BJ (cell line): ENCODE results near the gene RNF34. TPM values are rescaled to one million over a fixed set of nuclear protein-coding genes. Genes with fewer than 3 reads are reported as not detected.

Experiments
- CTCF ChIA-PET: fragments of 350-600 bp; formaldehyde crosslinking; extraction: SDS; loops from one replicate; lab custom pipeline; 2021; ENCODE audit warnings: antibody characterized with exemption, inconsistent platforms; lab: Yijun Ruan, JAX
- POLR2A ChIA-PET: fragments of 300-600 bp; sonication (Branson Sonifier 250); formaldehyde crosslinking; extraction: SDS; loops from one replicate; lab custom pipeline; 2021; ENCODE audit warnings: antibody characterized with exemption; lab: Charles Lee
- DNase-seq: peaks from one replicate; pipeline ENCODE4 v3.0.0-alpha.2; 2011; ENCODE audit warnings: low read depth
- H3K27me3 ChIP-seq: 2 replicates; pipeline ENCODE4 v1.6.0; 2011; ENCODE audit warnings: low read length; ENCODE audit not compliant: control insufficient read depth, insufficient read depth
- H3K36me3 ChIP-seq: 2 replicates; pipeline ENCODE4 v1.5.1; 2011; ENCODE audit warnings: low read length; ENCODE audit not compliant: control insufficient read depth, insufficient read depth
- H3K4me3 ChIP-seq: 2 replicates; pipeline ENCODE4 v1.5.1; 2011; ENCODE audit warnings: low read depth, mild to moderate bottlenecking, control low read depth, low read length
- CTCF ChIP-seq: IDR thresholded peaks from 2 replicates; pipeline ENCODE4 v1.5.1; 2011; ENCODE audit warnings: low read depth, mild to moderate bottlenecking, control low read depth, inconsistent platforms, low read length, moderate library complexity; ENCODE audit not compliant: insufficient read depth
- polyA plus RNA-seq: library from polyadenylated mRNA; depleted of rRNA; stranded (reverse); fragments of >200 nt; gene quantifications from 2 replicates; pipeline ENCODE4 v1.2.3, GENCODE V29; 2011

Gene RNF34
- polyA plus RNA-seq, 1 experiment: 80.3 TPM

GRCh38 chr12:121453629-121454028 is 53.7 kb downstream of the RNF34 start:
- CTCF ChIA-PET: interaction anchor here (1.0 to 5.5 kb wide), 2 partner anchors 10 to 119 kb away, joined by 3 to 24 read pairs; no protein-coding TSS in a partner anchor
- Histone ChIP-seq H3K36me3 (peaks cover 2% of the 10 kb centered on the region; the same call in 1 of the 2 replicates), H3K4me3 (no peak overlapping the region), H3K27me3 (no peaks in the 10 kb centered on the region)
- no peak for DNase-seq
- TF ChIP-seq CTCF: no peak
- POLR2A ChIA-PET: no interaction called here

DNA sequence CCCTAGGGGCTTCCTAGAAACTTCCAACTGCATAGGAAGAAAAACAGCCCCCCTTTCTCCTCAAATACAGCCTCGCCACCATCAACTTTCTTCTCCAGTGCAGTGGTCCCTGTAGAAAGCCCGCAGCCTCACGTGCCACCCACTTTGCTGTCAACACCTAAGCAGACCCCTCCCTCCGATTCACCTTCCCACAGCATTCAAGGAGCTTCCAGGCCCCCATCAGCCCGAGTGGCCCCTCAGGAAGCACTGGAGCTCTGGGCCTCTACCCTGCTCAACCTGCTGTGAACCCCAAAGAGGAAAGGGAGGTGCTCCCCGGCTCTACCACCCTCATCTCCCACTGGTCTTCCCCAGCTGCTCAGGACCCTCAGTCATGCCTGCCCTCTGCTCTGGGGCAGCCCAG is 55.0 kb downstream of the RNF34 start:
- Histone ChIP-seq H3K4me3 (no peak overlapping the region), H3K36me3 (no peaks in the 10 kb centered on the region), H3K27me3 (no peaks in the 10 kb centered on the region)
- TF ChIP-seq CTCF: no peak
- no peak for DNase-seq
- POLR2A ChIA-PET: interaction anchor here (0.7 kb wide), 1 partner anchor 8 kb away, joined by 6 read pairs; no protein-coding TSS in a partner anchor
- CTCF ChIA-PET: interaction anchor here (1.5 to 5.5 kb wide), 2 partner anchors 11 to 122 kb away, joined by 3 to 24 read pairs; no protein-coding TSS in a partner anchor

DNA sequence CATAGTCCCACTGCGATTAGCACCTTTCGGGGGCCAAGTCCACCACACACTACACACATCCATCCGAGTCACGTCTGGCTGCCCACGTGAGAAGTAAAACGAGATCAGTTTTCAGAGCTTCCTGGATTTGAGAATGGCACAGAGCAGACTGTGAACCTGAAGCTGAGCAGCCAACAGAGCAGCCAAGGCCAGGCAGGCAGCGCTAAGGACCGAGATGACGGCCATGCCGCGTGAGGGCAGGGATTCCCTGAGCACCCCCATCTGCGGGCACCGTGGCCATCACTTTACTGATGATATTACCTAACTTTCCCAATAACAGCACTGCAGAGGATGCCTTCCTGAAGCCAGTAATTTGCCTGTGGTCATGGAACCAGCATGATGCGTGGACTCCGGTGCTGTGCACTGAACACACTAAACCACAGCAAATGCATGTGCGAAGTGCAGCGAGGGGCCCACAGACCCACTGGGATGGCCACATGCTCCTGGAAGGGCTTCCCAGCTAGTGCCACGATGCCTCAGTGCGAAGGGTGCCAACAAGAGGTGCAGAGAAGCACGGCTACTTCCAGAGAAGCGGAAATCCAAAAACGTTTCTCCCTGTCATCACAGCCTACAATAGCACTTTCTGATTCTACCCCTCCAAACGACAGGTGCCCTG is 56.0 kb downstream of the RNF34 start:
- DNase-seq: no peak
- CTCF ChIA-PET: interaction anchor here (1.5 to 5.5 kb wide), 2 partner anchors 12 to 123 kb away, joined by 3 to 24 read pairs; no protein-coding TSS in a partner anchor

DNA sequence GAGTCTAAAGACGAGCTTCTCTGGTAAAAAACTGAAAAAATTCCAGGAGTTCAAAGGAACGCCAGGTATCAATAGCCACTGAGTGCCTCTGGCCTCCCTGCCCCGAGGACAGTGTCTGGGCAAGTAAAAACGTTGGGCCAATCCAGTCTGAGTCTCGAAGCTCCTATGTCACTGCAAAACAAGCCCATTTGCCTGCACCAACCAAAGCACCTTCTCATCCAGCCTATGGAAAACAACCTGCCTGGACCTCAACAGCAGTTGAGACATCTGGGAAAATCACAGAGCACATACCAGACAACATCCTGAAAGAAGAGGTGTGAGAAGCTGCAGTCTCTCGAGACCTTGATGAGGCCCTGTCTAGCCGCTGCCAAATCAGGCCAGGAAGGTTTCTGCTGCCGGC is 56.6 kb downstream of the RNF34 start:
- H3K36me3 ChIP-seq: no peaks in the 10 kb centered on the region
- no peak for DNase-seq
- ChIA-PET CTCF (interaction anchor here (5.5 kb wide), 1 partner anchor 13 kb away, joined by 24 read pairs; no protein-coding TSS in a partner anchor), POLR2A (no interaction called here)
- no peaks in the 10 kb centered on the region for H3K27me3 ChIP-seq
- H3K4me3 ChIP-seq: no peak overlapping the region
- TF ChIP-seq CTCF: no peak

More for the DNA sequence above, 56.0 kb downstream of the RNF34 start:
- Histone ChIP-seq H3K36me3 (no peaks in the 10 kb centered on the region), H3K27me3 (no peaks in the 10 kb centered on the region), H3K4me3 (no peak overlapping the region)
- POLR2A ChIA-PET: no interaction called here
- TF ChIP-seq CTCF: no peak

DNA sequence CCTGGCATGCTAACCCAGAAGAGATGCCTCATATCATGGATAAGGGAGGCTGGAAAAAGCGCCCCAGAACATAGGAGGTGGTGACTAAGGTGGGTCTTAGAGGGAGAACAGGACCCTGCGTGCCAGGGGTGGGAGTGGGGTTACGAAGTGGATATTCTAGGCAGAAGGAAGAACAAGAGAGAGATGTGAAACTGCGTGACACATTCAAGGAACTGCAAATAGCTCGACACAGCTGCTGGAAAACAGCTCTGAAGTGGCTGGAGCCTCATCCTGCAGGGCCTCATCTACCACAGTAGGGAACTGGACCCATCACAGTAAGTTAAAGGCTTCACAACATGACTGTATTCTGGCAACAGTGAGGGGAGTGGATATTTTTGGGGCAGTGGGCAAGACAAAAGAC is 61.1 kb downstream of the RNF34 start:
- Histone ChIP-seq H3K4me3 (no peak overlapping the region), H3K36me3 (no peaks in the 10 kb centered on the region), H3K27me3 (no peaks in the 10 kb centered on the region)
- CTCF ChIA-PET: interaction anchor here (0.5 to 2.4 kb wide), 3 partner anchors 18 to 208 kb away, joined by 3 to 8 read pairs (median 5); no protein-coding TSS in a partner anchor
- DNase-seq: no peak
- POLR2A ChIA-PET: no interaction called here
- TF ChIP-seq CTCF: no peak
